Measurements from ENCODE around the gene TUBA4A.

- TF ChIP-seq CREB1 (CRISPR knock-in tag; IDR thresholded peaks at IDR 0.05; ENCODE audit: low read depth): no peak
- TF ChIP-seq EZH2 (IDR thresholded peaks at IDR 0.05; ENCODE audit: low read depth, unreplicated experiment): no peak
- TF ChIP-seq CTCF (conservative IDR thresholded peaks at IDR 0.05; ENCODE audit: low read depth in 2 of 2): no peak
- TF ChIP-seq REST (IDR thresholded peaks at IDR 0.05; ENCODE audit: unreplicated experiment): no peak
- TF ChIP-seq JUNB (IDR thresholded peaks at IDR 0.05; ENCODE audit: unreplicated experiment): no peak
- no peak for TF ChIP-seq POLR2AphosphoS5 (IDR thresholded peaks at IDR 0.05; ENCODE audit: low read depth)
- TF ChIP-seq NANOG (IDR thresholded peaks at IDR 0.05; ENCODE audit: borderline replicate concordance): no peak
Measured at GRCh38 chr2:219266886-219267285, 13.2 kb upstream of the TUBA4A start.
